HG02610 (cell line): Measurements from ENCODE around the gene LRG1.
"Not testable (repeated sequence)": the region's sequence is repeated elsewhere in the genome, so short reads cannot be mapped to it uniquely, and the experiment has no call there.

Source experiments
- ATAC-seq: cut with Tn5 transposase; IDR thresholded peaks from one replicate; pipeline ENCODE4 v1.9.1; 2021; ENCODE audit warnings: mild to moderate bottlenecking, moderate library complexity; ENCODE audit not compliant: unreplicated experiment

LRG1 gene

GRCh38 chr19:4553092-4553695, 13.4 kb upstream of the LRG1 start:
- no peak for ATAC-seq

GRCh38 chr19:4552525-4552819, 12.6 kb upstream of the LRG1 start:
- ATAC-seq, result no peak

GRCh38 chr19:4550479-4551050, 10.7 kb upstream of the LRG1 start:
- ATAC-seq, result no peak

DNA sequence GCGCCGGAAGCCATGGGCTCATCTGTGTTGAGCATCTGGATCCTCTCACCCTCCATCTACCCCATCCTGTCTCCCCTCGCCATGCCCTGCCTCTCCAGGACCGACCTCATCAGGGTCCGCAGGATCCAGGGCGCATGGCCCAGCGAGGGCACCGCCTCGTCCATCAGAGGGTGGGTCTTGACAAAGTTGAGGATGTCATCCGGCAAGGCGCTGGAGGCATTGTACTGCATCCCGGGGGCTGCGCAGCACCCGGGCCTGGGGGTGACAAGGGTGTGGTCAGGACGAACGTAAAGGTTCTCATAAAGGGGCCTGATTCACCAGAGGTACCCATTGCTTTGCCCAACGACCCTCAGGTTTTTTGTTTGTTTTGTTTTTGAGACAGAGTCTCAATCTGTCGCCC, 10.2 kb upstream of the LRG1 start:
- no peak for ATAC-seq

GRCh38 chr19:4548238-4548584, 8.4 kb upstream of the LRG1 start:
- ATAC-seq, result no peak

DNA sequence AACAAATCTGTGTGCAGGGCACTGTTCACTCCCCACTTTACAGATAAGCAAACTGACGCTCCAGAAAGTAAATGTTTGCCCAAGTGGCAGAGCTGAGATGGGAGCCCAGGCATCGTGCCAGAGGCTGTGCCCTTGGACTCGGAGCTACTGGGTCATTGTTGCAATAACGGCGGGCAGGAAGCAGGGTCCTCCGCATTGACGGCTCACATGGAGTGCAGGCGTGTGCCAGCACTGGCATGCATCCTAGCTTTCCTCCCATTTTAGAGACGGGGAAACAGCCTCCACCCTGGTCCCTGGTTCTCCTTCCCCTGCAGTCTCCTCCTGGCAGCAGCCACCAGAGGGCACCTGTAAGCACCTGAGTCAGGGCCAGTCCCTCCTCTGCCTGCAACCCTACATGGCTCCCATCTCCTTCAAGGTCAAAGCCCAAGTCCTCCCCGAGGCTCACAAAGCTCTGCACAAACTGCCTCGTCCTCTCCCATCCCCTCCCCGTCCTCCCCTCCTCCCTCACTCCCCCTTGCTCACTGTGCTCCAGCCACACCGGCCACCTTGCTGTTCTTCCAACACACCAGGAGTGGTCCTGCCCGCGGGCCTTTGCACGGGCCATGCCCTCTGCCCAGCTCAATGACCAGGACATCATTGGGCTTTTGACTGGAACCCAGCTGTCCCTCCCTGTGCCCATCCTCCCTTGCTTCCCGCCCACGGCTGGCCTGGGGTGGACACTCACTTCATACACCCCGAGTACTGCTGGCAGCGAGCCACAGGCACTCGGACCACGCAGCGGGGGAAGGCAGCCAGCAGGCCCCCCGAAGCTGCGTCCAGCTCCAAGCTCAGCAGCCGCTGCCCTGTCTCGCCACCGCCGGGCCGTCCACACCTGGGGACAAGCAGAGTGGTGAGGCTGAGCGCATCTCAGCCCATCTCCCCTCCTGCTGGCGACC, 7.7 kb upstream of the LRG1 start:
- no peak for ATAC-seq

DNA sequence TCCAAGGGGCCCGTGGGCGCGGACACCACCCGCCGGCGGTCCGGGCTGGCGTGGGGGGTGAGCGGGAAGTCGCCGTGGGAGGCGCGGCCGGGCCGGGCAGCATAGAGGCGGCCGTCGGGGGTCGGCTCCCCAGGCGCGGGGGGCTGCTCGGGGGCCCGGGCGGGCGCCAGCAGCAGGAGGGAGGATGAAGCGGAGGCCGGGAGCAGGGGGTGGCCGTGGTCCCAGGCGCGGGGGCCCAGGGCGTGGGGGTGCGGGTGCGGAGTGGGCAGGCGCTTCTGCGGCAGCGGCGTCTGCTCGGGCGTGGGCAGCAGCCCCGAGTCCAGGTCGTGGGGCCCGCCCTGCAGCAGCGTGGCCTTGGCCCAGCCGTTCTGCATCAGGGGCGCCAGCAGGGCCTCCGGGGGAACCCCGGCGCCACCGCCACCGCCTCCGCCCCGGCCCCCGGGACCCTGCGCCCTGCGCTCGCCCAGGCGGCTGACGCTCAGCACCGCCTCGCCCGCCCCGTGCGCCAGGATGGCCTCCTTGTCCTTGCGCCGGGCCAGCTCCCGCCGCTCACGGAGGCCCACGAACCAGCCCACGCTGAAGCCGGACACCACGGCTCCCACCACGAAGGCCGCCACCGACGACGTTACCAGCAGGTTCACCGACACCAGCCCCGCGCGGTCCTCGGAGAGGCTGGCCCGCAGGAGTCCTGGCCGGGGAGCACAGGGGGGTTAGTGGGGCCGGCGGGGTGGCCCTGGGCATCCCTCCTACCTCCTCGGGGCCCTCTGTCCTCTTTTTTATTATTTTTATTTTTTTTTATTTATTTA, 4.2 kb upstream of the LRG1 start:
- ATAC-seq, result no peak

GRCh38 chr19:4542896-4543841, 3.3 kb upstream of the LRG1 start:
- no peak for ATAC-seq

DNA sequence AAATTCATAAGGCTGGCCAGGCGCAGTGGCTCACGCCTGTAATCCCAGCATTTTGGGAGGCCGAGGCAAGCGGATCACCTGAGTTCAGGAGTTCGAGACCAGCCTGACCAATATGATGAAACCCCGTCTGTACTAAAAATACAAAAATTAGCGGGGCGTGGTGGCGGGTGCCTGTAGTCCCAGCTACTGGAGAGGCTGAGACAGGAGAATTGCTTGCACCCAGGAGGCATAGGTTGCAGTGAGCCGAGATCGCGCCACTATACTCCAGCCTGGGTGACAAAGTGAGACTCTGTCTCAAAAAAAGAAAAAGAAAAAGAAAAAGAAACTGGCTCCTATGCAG, 1.9 kb upstream of the LRG1 start:
- ATAC-seq, result not testable (repeated sequence)

DNA sequence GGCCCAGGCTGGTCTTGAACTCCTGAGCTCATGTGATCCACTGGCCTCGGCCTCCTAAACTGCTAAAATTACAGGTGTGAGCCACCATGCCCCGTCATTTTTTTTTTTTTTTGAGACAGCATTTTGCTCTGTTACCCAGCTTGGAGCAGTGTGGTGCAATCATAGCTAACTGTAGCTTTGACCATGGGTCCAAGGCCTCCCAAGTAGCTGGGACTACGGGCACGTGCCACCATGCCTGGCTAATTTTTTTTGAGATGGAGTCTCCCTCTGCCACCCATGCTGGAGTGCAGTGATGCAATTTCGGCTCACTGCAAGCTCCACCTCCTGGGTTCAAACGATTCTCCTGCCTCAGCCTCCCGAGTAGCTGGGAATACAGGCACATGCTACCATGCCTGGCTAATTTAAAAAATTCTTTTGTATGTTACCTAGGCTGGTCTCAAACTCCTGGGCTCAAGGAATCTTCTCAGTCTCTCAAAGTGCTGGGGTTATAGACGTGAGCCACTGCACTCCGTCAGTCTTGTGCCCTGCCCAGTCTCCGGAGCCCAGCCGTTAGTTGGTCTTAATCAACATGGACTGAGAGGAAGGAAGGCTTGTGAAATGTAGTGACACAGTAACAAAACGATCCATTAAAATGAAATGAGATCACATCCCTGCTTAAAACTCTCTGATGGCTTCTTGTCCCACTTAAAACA, 1.4 kb upstream of the LRG1 start:
- ATAC-seq, result no peak

DNA sequence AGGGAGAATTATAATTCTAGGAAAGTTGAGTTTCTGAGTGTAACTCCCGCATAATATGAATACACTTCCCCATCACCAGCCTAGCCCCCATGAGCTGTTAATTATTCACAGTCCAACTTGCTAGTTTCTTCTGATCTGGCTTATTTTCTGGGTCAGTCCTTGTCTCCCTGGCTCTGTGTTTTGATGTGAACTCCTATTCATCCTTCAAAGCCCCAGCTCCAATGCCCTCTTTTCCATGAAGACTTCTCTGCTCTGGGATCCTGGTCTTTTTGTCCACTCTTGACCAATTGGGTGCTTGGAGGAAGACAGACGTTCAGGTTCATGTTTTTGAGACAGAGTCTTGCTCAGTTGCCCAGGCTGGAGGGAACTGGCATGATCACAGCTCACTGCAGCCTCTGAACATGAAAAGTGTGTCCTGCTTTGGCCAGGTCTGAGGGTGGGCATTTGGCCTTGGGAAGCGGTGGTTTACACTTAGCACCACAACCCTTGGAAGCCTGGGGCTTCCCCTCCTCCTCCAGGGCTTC, 605 bp downstream of the LRG1 start:
- ATAC-seq, result no peak

- no peak for ATAC-seq
These were observed 1.3 kb downstream of the LRG1 start for GRCh38 chr19:4538601-4538954.

GRCh38 chr19:4537953-4538600, 1.8 kb downstream of the LRG1 start:
- ATAC-seq, result no peak

- no peak for ATAC-seq
These were observed 3.0 kb downstream of the LRG1 start for GRCh38 chr19:4536798-4537197.

GRCh38 chr19:4534836-4535658, 4.8 kb downstream of the LRG1 start, which contains the start of gene PLIN5:
Gene PLIN5, minus strand, starts transcription at chr19:4535224. Its CDS starts 1,150 bp downstream, at chr19:4534074.
- ATAC-seq, result no peak

- ATAC-seq, result no peak
These were observed 5.9 kb downstream of the LRG1 start for GRCh38 chr19:4533835-4534424.

GRCh38 chr19:4533334-4533733, 6.5 kb downstream of the LRG1 start:
- no peak for ATAC-seq
